Fibroblast of the aortic adventitia (primary cell): ENCODE data around the gene C4orf46. TPM values are rescaled to one million over a fixed set of nuclear protein-coding genes. Genes with fewer than 3 reads are reported as not detected.
"Not testable (repeated sequence)": the region's sequence is repeated elsewhere in the genome, so short reads cannot be mapped to it uniquely, and the experiment has no call there.

Experiments
- DNase-seq: peaks from one replicate; pipeline ENCODE4 v3.0.0-alpha.2; 2010; ENCODE audit warnings: low read depth
- H3K4me3 ChIP-seq: 2 replicates; pipeline ENCODE4 v1.5.1; 2011; ENCODE audit warnings: low read depth, mild to moderate bottlenecking, control low read depth, low read length, moderate library complexity
- total RNA-seq: library from RNA; depleted of rRNA; stranded (reverse); fragments of >200 nt; gene quantifications from 2 replicates; pipeline ENCODE4 v1.2.3, GENCODE V29; 2012; ENCODE audit warnings: low replicate concordance
- TF ChIP-seq, protein P1 (sequence below): IDR thresholded peaks from 2 replicates; pipeline ENCODE4 v1.5.1; 2011; ENCODE audit warnings: mild to moderate bottlenecking, low read length, control low read depth, inconsistent platforms; ENCODE audit not compliant: insufficient read depth

Gene C4orf46
- total RNA-seq = 4.3 and 63.4 TPM in 2 replicates

- DNase-seq = no peak
- H3K4me3 ChIP-seq = peak within 1 kb of the TSS; percentile 94
- TF ChIP-seq, protein P1, sequence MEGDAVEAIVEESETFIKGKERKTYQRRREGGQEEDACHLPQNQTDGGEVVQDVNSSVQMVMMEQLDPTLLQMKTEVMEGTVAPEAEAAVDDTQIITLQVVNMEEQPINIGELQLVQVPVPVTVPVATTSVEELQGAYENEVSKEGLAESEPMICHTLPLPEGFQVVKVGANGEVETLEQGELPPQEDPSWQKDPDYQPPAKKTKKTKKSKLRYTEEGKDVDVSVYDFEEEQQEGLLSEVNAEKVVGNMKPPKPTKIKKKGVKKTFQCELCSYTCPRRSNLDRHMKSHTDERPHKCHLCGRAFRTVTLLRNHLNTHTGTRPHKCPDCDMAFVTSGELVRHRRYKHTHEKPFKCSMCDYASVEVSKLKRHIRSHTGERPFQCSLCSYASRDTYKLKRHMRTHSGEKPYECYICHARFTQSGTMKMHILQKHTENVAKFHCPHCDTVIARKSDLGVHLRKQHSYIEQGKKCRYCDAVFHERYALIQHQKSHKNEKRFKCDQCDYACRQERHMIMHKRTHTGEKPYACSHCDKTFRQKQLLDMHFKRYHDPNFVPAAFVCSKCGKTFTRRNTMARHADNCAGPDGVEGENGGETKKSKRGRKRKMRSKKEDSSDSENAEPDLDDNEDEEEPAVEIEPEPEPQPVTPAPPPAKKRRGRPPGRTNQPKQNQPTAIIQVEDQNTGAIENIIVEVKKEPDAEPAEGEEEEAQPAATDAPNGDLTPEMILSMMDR = no peak
These were observed at the start of gene C4orf46 for GRCh38 chr4:158671665-158671914. TSS of gene C4orf46 (minus strand) at chr4:158671887. CDS start at chr4:158671801, 86 bp downstream.

- TF ChIP-seq, protein P1 = no peak
- H3K4me3 ChIP-seq = no peak overlapping the region
- DNase-seq = no peak
These were observed 44.1 kb upstream of the C4orf46 start for GRCh38 chr4:158715802-158716201.

- no peak overlapping the region for H3K4me3 ChIP-seq
- DNase-seq = no peak
- TF ChIP-seq, protein P1 = no peak
These were observed 43.2 kb upstream of the C4orf46 start for GRCh38 chr4:158714937-158715336.

DNA sequence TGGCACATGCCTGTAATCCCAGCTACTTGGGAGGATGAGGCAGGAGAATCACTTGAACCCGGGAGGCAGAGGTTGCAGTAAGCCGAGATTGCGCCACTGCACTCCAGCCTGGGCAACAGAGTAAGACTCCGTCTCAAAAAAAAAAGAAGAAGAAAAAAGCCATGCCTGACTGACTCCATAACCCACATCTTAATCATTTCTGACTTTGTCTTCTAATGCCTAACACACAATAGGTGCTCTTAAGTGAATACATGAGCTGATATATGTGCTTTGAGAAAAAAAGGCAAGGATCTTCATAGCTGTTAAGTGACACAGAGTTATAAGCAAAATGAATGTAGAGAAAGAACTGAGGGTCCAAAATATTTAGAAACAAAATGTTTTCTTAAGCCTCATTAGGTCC lies 40.9 kb upstream of the C4orf46 start:
- DNase-seq, H3K4me3 ChIP-seq: not testable (repeated sequence)

- DNase-seq = peak; percentile 40
- TF ChIP-seq, protein P1 = peak; percentile 28
- H3K4me3 ChIP-seq = no peak overlapping the region
These were observed 39.1 kb upstream of the C4orf46 start for GRCh38 chr4:158710814-158711213.

DNA sequence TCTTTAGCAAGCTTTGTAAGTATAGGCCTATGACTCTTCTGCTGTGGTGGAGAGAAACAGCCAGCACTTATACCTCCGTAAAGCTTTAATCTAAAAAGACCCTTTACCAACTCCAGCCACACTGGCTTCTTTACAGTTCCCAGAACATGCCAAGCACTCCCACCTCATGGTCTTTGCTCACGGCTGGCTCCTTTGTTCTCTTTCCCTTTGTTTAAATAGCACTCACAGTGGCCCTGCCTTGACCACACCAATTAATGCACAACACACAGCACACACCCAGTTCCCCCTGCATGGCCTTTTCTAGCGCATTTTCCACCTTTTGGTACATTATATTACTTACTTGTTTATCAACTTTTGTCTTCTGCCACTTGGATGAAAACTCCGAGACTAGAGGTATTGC lies 32.6 kb upstream of the C4orf46 start:
- TF ChIP-seq, protein P1 = no peak
- H3K4me3 ChIP-seq = no peak overlapping the region
- DNase-seq = no peak

DNA sequence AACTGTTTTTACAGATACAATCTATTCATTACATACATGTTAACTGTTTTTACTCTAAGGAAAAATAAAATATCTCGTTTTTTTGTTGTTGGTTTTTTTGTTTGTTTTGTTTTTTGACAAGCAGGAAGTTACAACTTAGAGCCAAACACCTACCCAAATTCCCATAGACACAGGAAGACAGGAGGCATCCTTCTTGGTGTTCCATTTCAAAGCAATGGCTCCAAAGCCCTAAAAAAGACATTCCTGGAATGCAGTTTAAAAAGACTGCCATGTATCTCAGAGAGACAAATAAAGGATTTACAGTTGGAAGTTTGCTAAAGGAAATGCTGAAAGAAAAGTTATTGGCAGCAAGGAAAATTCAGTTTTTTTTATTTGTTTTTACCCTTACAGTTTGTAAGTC lies 17.1 kb upstream of the C4orf46 start:
- DNase-seq = no peak
- H3K4me3 ChIP-seq = no peak overlapping the region
- TF ChIP-seq, protein P1 = no peak
